Stimulated activated CD8-positive, alpha-beta memory T cell treated with anti-CD3 and anti-CD28 coated beads, Interleukin-4, amount 100 ng/mL, for 24 hours (primary cell): ENCODE measurements around the gene PRR16.

ENCODE experiments used
- DNase-seq: peaks from one replicate; pipeline ENCODE4 v3.0.0-alpha.2; 2020; ENCODE audit warnings: low read depth

The PRR16 gene

DNA sequence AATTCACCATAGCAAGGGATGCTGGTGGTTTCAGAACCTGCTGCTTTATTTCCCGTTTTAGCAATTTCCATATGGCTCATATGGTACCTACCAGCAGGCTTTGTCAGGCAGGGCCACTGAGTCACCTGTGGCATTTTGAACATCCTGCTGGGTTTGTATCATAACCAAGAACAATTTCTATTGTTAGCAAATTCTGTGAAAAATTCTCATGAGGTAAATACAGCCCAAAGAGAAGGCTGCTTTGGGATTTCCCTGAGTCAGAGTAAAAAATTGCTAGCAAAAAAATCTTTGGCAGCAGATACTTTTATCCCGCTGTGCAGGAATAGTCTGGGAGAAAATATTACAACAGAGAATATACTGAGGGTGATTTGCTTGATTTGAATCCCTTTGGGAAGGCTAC, 52.7 kb downstream of the PRR16 start:
- DNase-seq = no peak

DNA sequence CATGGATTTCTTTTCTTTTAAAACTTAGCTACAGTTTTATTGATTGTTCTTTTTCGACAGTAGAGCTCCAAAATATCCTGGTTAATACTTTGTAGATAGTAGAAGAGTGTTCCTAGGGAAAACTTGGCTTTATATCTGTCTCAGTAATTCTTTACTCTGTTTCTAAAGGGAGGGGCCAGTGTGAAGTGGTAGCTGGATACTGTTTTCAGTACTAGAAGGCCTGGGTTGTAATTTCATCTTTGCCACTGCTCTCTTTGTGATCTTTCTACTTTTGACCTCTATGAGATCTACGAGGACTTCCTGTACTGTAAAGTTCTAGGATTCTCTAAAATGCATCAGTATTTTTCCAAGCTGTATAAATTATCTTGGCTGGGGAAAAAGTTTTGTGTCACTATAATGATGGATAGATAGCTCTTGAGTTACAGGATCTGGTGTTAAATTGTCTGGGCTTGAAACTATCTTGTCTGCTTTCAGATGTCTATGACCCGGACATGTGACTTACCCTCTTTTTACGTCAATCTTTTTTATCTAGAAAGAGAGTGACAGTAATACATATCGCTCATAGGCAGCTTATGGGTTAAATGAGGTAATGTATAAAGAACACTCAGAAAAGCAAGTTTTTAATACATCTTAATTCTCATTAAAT, 53.6 kb downstream of the PRR16 start:
- DNase-seq = no peak

GRCh38 chr5:120518581-120518980, 54.5 kb downstream of the PRR16 start:
- DNase-seq = no peak

- no peak for DNase-seq
These were observed 63.2 kb downstream of the PRR16 start for GRCh38 chr5:120527251-120527650.

DNA sequence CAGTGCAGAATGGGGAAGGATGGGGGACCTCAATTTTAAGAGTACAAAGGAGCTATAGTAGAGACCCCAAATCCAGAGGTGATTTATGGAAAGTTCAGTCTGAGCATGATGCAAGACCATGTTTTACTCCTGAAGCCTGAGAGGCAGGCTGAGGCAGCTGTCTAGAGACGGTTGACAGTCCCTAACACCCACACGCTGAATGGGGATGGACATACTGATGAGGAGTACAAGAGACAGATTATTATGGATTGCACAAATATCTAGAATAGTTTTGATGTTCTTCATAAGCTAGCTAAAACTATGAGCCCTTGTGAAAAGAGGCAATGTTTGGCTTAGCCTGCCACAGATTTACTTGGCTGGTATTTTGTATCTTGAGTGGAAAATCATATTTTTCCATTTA, 64.5 kb downstream of the PRR16 start:
- no peak for DNase-seq

GRCh38 chr5:120529386-120529785, 65.3 kb downstream of the PRR16 start:
- no peak for DNase-seq

DNA sequence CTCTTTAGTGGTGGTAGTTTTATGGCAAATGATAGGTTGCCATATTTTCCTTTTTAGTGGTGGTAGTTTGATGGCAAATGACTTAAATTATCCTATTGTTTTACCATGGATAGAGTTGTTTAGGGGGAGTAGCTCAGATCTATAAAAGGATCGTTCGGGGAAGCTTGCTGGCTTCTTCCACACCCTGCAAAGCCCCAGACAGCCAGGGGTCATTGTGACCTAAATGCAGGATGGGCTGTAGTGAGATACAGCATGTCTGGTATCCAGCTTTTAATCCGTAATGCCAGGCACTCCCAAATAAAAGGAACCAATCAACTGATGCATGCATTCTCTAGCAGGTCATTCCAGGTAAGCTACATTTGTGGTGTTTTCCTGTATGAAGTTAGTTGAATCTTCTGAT, 67.1 kb downstream of the PRR16 start:
- no peak for DNase-seq

DNA sequence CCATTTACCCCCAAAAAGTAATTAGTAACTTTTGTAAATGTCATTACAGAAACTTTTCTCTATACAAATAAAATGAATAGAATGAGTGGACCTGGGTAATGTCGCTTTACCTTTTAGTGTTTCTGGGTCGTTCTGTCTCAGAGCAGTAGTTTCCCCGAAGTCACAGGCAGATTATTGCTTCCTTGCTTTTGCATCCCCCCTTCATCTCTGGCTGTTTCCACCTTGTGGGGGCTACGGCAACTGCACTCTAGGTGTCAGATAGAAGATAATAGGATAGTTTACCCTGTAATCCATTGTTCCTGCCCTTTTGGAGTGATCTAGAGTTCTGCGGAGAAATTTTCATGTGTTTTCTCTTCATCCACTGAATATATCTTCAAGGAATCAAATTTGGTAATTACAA, 68.7 kb downstream of the PRR16 start:
- no peak for DNase-seq

DNA sequence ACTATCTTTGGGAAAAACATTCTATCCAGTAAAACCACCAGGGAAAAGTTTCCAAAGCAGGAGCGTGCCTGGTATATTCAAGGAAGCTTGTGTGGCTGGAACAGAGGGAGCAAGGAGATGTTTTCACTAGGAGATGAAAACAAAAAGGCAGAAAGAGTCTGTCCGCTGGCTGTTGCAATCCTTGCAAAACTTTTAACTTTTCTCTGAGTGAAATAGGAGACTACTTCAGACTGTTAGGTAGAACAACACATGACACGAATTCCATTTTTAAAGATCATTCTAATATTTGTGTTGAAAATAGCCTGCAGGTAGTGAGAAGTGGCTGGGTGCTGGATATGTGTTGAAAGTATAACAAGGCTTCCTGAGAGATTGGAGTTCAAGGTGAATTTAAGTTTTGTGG, 69.5 kb downstream of the PRR16 start:
- no peak for DNase-seq

DNA sequence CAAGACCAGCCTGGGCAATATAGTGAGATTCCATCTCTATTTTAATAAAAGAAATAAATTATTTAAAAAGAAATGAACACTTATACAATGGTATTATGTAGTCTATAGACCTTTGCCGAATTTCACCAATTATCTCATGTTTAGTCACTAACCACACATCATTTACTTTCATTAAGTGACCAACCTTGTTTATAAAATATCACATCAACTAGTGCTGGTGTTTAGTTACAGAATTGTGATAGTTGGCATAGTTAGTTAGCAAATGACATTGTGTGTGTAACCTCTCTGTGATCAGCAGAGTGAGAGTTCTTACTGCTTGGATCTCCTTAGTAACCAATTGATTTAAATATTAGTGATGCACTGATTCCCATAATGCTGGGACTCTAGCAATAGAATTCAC, 71.8 kb downstream of the PRR16 start:
- no peak for DNase-seq

- DNase-seq = no peak
These were observed 74.0 kb downstream of the PRR16 start for GRCh38 chr5:120538149-120538548.

DNA sequence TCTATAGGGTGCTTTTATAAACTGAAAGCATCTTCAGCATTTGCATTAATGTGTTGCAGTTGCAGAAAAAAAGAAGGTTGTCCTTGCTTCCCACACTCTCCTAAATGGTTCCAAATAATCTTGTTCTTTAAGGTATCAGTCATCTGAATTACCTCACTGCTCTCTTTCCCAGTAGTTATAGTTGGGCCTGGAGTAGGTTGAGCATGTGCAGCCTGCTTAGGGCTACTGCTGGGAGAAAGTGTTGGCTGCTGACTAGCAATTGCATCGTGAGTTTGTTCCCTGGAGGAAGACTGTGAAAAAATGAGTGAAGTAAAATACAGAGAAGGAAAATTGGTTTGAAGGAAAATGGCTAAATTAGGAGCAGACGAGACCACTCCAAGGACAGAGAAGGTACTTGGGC, 74.5 kb downstream of the PRR16 start:
- DNase-seq = no peak

- no peak for DNase-seq
These were observed 75.4 kb downstream of the PRR16 start for GRCh38 chr5:120539471-120539870.

- no peak for DNase-seq
These were observed 76.0 kb downstream of the PRR16 start for GRCh38 chr5:120540097-120540496.

DNA sequence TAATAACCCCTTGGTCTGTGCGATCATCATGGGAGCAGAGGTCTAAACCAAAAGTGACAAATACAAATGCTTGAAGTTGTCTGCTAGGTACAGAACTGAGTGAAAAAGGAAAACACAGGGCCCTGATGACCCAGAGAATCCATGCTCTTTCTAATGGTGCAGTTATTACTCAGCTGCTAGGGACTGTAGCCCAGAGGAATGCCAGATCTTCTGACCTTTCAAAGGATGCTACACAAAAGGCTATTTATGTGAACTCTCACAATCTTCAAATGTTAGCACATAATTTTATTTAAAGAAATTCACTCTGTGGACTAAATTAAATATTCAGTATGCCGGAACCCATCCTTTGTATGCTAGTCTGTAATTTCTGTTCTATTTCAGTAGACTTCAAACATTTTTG, 79.9 kb downstream of the PRR16 start:
- DNase-seq = no peak

DNA sequence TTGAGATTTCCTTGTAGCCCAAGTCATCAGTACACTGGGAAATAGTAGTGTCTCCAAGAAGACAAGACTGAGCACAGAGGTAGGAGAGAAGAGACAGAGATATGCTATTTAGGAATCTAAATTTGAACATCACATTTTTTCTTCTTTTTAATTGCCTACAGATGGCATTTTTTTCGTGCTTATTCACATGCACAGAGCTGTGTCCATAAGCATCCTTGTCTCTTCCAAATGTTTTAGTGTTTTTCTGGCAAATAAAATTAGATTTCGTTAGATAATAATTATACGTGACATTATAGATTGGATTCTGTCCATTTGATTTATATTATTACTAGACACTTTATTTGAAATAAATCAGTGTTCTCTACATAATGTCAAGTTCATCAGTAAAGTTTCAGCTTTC, 80.9 kb downstream of the PRR16 start:
- no peak for DNase-seq

GRCh38 chr5:120545951-120546350, 81.9 kb downstream of the PRR16 start:
- DNase-seq = no peak

DNA sequence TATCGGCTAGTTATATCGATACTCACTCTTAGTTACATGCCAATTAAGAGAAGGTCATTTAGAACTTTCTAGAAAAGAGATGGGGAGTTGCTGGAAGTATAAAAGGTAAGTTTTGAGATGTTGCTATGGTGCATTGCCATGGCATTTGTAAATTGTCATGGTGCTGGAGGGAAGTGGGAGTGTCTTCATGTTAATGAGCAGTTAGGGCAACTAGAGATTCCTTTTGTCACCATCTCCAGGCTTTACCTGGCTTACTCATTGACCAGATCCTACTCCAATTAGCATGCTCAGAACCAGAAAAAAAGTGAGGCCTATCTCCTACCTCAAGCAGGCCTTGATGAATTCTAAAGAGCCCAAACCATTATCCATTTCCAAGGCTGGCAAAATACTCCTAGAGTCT, 82.8 kb downstream of the PRR16 start:
- no peak for DNase-seq

GRCh38 chr5:120550358-120550757, 86.3 kb downstream of the PRR16 start:
- DNase-seq = no peak

GRCh38 chr5:120552638-120553037, 88.5 kb downstream of the PRR16 start:
- DNase-seq = no peak

GRCh38 chr5:120555345-120555744, 91.2 kb downstream of the PRR16 start:
- no peak for DNase-seq

- no peak for DNase-seq
These were observed 99.9 kb downstream of the PRR16 start for GRCh38 chr5:120564013-120564412.

DNA sequence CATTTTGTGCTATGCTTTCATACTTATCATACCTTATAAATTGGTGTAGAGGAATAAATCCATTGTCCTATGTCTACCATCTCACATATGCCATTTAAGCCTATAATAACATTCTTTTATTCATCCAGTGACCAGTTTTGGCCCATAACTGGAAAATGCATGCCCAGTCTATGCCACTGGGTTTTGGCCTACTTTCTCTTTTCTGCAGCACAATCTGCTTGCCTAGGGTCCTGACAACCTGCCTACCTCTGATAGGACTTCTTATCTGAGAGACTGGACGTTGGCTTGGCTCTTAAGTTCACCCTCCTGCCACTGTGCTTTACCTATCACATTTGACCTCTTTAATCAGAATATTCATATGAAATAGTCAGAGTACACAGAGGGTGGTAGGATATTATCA, 103.0 kb downstream of the PRR16 start:
- no peak for DNase-seq

GRCh38 chr5:120567921-120568320, 103.8 kb downstream of the PRR16 start:
- DNase-seq = no peak

GRCh38 chr5:120568711-120569110, 104.6 kb downstream of the PRR16 start:
- no peak for DNase-seq
